ENCODE measurements around the gene ZNF789. TPM values are rescaled to one million over a fixed set of nuclear protein-coding genes. Genes with fewer than 3 reads are reported as not detected.
"Not testable (repeated sequence)": the region's sequence is repeated elsewhere in the genome, so short reads cannot be mapped to it uniquely, and the experiment has no call there.

The ZNF789 gene
- total RNA-seq, 4 donors from 2014 or later: 3.4 to 11.5 (median 7.1) TPM

- TF ChIP-seq CTCF (IDR thresholded peaks at IDR 0.05): no peak
- DNase-seq (ENCODE audit: low spot score) (no peak), ATAC-seq (ENCODE audit: low FRiP score) (no peak)
Observed at GRCh38 chr7:99500637-99501009, 27.9 kb downstream of the ZNF789 start.

GRCh38 chr7:99501236-99501635 is 28.5 kb downstream of the ZNF789 start:
- ATAC-seq (ENCODE audit: low FRiP score); DNase-seq (ENCODE audit: low spot score): not testable (repeated sequence)

- DNase-seq (ENCODE audit: low spot score): no peak
- ATAC-seq (ENCODE audit: low FRiP score): no peak
- TF ChIP-seq CTCF (IDR thresholded peaks at IDR 0.05): no peak
Observed at GRCh38 chr7:99504281-99504602, 31.6 kb downstream of the ZNF789 start.

- peak; percentile 95 for ATAC-seq (ENCODE audit: low FRiP score)
- TF ChIP-seq CTCF (IDR thresholded peaks at IDR 0.05): no peak
Observed at GRCh38 chr7:99504603-99505323, 32.1 kb downstream of the ZNF789 start, which contains the start of gene ZKSCAN5. Gene ZKSCAN5, plus strand, starts transcription at chr7:99504662. Its CDS starts 1,383 bp downstream, at chr7:99506045.

GRCh38 chr7:99505324-99505662 is 32.6 kb downstream of the ZNF789 start:
- no peak for DNase-seq (ENCODE audit: low spot score)
- ATAC-seq (ENCODE audit: low FRiP score): no peak
- no peak for TF ChIP-seq CTCF (IDR thresholded peaks at IDR 0.05)

More at GRCh38 chr7:99504603-99505323, 32.1 kb downstream of the ZNF789 start, which contains the start of gene ZKSCAN5:
- peak; percentile 96 for DNase-seq (ENCODE audit: low spot score)

- ATAC-seq (ENCODE audit: low FRiP score): peak; percentile 48
- no peak for TF ChIP-seq CTCF (IDR thresholded peaks at IDR 0.05)
Observed at GRCh38 chr7:99514050-99514449, 41.4 kb downstream of the ZNF789 start.

GRCh38 chr7:99521399-99521798 is 48.7 kb downstream of the ZNF789 start:
- TF ChIP-seq CTCF (IDR thresholded peaks at IDR 0.05): no peak
- DNase-seq (ENCODE audit: low spot score) (no peak), ATAC-seq (ENCODE audit: low FRiP score) (no peak)

More at GRCh38 chr7:99514050-99514449, 41.4 kb downstream of the ZNF789 start:
- DNase-seq (ENCODE audit: low spot score): no peak
